ENCODE results near the gene COQ10A.

Gene COQ10A

GRCh38 chr12:56315622-56316473 lies 49.1 kb downstream of the COQ10A start, which contains the start of gene CNPY2:
CNPY2 (minus strand) TSS chr12:56315988; CDS start chr12:56315217, 771 bp downstream.
- DNase-seq (ENCODE audit: low spot score) = peak; percentile 100

- no peak for DNase-seq (ENCODE audit: low spot score)
Measured at GRCh38 chr12:56317675-56318074, 50.9 kb downstream of the COQ10A start.
